ENCODE results near the gene GLT1D1. TPM values are rescaled to one million over a fixed set of nuclear protein-coding genes. Genes with fewer than 3 reads are reported as not detected.

GLT1D1 gene
- total RNA-seq, 1 experiment from 2014 or later, result not detected

DNA sequence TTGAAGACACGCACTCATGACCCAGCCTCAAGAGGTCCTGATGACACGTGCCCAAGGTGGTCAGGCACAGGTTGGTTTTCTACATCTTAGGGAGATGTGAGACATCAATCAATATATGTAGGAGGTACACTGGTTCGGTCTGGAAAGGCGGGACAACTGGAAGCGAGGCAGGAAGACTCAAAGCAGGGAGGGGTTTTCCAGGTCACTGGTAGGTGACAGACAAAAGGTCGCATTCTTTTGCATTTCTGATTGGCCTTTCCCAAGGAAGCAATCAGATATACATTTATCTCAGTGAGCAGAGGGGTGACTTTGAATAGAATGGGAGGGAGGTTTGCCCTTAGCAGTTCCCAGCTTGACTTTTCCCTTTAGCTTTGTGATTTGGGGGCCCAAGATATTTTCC, 38.6 kb downstream of the GLT1D1 start:
- Histone ChIP-seq H3K9ac (ENCODE audit: low read length) (no peak overlapping the region), H3K9me3 (ENCODE audit: control insufficient read depth in 1 of 2, insufficient read depth in 1 of 2, low read depth in 1 of 2, low read length in 2 of 2) (no peaks in the 10 kb centered on the region), H3K9me2 (ENCODE audit: insufficient read depth) (no peaks in the 10 kb centered on the region), H4K20me1 (ENCODE audit: insufficient read depth) (no peaks in the 10 kb centered on the region), H3K27me3 (ENCODE audit: insufficient read depth, low read length) (no peaks in the 10 kb centered on the region), H3K79me2 (ENCODE audit: insufficient read depth, low read length) (no peaks in the 10 kb centered on the region), H3K27ac (ENCODE audit: low read depth, low read length) (no peak overlapping the region), H3K4me1 (ENCODE audit: control insufficient read depth in 1 of 2, insufficient read depth in 2 of 2, low read length in 2 of 2) (no peaks in the 10 kb centered on the region), H3K4me3 (replicated peaks in 1 of 2; ENCODE audit: low read depth in 1 of 2, low read length in 2 of 2) (no peak overlapping the region), H2AFZ (ENCODE audit: low read depth, low read length, poor library complexity, severe bottlenecking) (no peak overlapping the region), H3K4me2 (ENCODE audit: low read length) (no peak overlapping the region), H3K36me3 (ENCODE audit: control insufficient read depth in 1 of 2, insufficient read depth in 2 of 2, low read length in 2 of 2) (no peaks in the 10 kb centered on the region)
- ChIA-PET CTCF (no interaction called here), POLR2A (no interaction called here), RAD21 (ENCODE audit: low non-redundant PET in 1 of 2, low total read pairs in 2 of 2, uncharacterized antibody in 2 of 2, unreplicated experiment in 2 of 2) (no interaction called here)
- TF ChIP-seq ELF1 (IDR thresholded peaks at IDR 0.05; ENCODE audit: borderline replicate concordance, low read depth), result no peak
- TF ChIP-seq ZNF274 (IDR thresholded peaks at IDR 0.05; ENCODE audit: low read depth, low read length), result no peak
- BruUV-seq (replicated peaks), result no TSS peak
- no peak for ATAC-seq
- no peak for DNase-seq (ENCODE audit: low read depth, low spot score)
- intact Hi-C loops (cut with micrococcal nuclease), result no loop called here

DNA sequence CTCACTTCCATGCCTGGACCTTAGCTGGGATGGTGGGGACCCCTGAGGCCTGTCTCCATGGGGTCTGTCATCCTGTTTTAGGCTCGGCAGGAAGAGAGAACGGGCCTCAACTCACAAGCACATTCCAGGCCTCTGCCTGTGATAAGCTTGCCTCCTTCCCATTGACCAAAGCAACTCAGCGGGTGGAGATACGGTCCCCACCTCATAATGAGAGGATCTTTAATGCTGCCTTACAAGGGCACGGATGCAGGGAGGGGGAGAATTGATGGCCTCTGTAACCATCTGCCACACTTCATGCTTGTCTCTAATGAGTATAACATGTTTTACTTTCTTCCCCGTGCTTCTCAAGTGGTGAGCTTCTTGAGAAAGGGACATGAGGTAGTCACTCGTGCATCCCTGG, 50.0 kb downstream of the GLT1D1 start:
- ChIA-PET POLR2A (no interaction called here), RAD21 (ENCODE audit: low non-redundant PET in 1 of 2, low total read pairs in 2 of 2, uncharacterized antibody in 2 of 2, unreplicated experiment in 2 of 2) (no interaction called here), CTCF (no interaction called here)
- Histone ChIP-seq H4K20me1 (ENCODE audit: insufficient read depth) (no peaks in the 10 kb centered on the region), H3K4me1 (ENCODE audit: control insufficient read depth in 1 of 2, insufficient read depth in 2 of 2, low read length in 2 of 2) (no peaks in the 10 kb centered on the region), H3K9ac (ENCODE audit: low read length) (no peak overlapping the region), H3K9me3 (ENCODE audit: control insufficient read depth in 1 of 2, insufficient read depth in 1 of 2, low read depth in 1 of 2, low read length in 2 of 2) (no peaks in the 10 kb centered on the region; a peak in 1 of 4 replicates), H3K4me2 (ENCODE audit: low read length) (no peak overlapping the region), H3K27me3 (ENCODE audit: insufficient read depth, low read length) (no peaks in the 10 kb centered on the region), H2AFZ (ENCODE audit: low read depth, low read length, poor library complexity, severe bottlenecking) (no peak overlapping the region), H3K36me3 (ENCODE audit: control insufficient read depth in 1 of 2, insufficient read depth in 2 of 2, low read length in 2 of 2) (no peaks in the 10 kb centered on the region), H3K79me2 (ENCODE audit: insufficient read depth, low read length) (no peaks in the 10 kb centered on the region), H3K9me2 (ENCODE audit: insufficient read depth) (no peaks in the 10 kb centered on the region), H3K4me3 (replicated peaks in 1 of 2; ENCODE audit: low read depth in 1 of 2, low read length in 2 of 2) (no peak overlapping the region), H3K27ac (ENCODE audit: low read depth, low read length) (no peak overlapping the region)
- BruUV-seq (replicated peaks), result no TSS peak
- ATAC-seq, result no peak
- no peak for DNase-seq (ENCODE audit: low read depth, low spot score)
- intact Hi-C loops (cut with micrococcal nuclease), result no loop called here
- TF ChIP-seq ZFX (IDR thresholded peaks at IDR 0.05), result no peak
- TF ChIP-seq RAD21 (IDR thresholded peaks at IDR 0.05; ENCODE audit: low read depth), result no peak
- TF ChIP-seq, protein P1, sequence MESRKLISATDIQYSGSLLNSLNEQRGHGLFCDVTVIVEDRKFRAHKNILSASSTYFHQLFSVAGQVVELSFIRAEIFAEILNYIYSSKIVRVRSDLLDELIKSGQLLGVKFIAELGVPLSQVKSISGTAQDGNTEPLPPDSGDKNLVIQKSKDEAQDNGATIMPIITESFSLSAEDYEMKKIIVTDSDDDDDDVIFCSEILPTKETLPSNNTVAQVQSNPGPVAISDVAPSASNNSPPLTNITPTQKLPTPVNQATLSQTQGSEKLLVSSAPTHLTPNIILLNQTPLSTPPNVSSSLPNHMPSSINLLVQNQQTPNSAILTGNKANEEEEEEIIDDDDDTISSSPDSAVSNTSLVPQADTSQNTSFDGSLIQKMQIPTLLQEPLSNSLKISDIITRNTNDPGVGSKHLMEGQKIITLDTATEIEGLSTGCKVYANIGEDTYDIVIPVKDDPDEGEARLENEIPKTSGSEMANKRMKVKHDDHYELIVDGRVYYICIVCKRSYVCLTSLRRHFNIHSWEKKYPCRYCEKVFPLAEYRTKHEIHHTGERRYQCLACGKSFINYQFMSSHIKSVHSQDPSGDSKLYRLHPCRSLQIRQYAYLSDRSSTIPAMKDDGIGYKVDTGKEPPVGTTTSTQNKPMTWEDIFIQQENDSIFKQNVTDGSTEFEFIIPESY (IDR thresholded peaks at IDR 0.05; ENCODE audit: extremely low read depth, insufficient replicate concordance, low read length), result no peak
- TF ChIP-seq POLR2AphosphoS5 (IDR thresholded peaks at IDR 0.05; ENCODE audit: low read depth, low read length), result no peak
- TF ChIP-seq, protein P2, sequence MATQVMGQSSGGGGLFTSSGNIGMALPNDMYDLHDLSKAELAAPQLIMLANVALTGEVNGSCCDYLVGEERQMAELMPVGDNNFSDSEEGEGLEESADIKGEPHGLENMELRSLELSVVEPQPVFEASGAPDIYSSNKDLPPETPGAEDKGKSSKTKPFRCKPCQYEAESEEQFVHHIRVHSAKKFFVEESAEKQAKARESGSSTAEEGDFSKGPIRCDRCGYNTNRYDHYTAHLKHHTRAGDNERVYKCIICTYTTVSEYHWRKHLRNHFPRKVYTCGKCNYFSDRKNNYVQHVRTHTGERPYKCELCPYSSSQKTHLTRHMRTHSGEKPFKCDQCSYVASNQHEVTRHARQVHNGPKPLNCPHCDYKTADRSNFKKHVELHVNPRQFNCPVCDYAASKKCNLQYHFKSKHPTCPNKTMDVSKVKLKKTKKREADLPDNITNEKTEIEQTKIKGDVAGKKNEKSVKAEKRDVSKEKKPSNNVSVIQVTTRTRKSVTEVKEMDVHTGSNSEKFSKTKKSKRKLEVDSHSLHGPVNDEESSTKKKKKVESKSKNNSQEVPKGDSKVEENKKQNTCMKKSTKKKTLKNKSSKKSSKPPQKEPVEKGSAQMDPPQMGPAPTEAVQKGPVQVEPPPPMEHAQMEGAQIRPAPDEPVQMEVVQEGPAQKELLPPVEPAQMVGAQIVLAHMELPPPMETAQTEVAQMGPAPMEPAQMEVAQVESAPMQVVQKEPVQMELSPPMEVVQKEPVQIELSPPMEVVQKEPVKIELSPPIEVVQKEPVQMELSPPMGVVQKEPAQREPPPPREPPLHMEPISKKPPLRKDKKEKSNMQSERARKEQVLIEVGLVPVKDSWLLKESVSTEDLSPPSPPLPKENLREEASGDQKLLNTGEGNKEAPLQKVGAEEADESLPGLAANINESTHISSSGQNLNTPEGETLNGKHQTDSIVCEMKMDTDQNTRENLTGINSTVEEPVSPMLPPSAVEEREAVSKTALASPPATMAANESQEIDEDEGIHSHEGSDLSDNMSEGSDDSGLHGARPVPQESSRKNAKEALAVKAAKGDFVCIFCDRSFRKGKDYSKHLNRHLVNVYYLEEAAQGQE (IDR thresholded peaks at IDR 0.05; ENCODE audit: low read depth), result no peak
- TF ChIP-seq TCF7L2 (IDR thresholded peaks at IDR 0.05; ENCODE audit: borderline replicate concordance, extremely low read depth, insufficient read depth, insufficient read length), result no peak
- no peak for TF ChIP-seq SRF (IDR thresholded peaks at IDR 0.05; ENCODE audit: low read depth)
- TF ChIP-seq YY1 (IDR thresholded peaks at IDR 0.05; ENCODE audit: extremely low read depth, insufficient replicate concordance, low read depth, low read length), result no peak
- TF ChIP-seq, protein P3, sequence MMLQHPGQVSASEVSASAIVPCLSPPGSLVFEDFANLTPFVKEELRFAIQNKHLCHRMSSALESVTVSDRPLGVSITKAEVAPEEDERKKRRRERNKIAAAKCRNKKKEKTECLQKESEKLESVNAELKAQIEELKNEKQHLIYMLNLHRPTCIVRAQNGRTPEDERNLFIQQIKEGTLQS (IDR thresholded peaks at IDR 0.05), result no peak
- TF ChIP-seq, protein P4, sequence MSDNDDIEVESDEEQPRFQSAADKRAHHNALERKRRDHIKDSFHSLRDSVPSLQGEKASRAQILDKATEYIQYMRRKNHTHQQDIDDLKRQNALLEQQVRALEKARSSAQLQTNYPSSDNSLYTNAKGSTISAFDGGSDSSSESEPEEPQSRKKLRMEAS (IDR thresholded peaks at IDR 0.05), result no peak
- TF ChIP-seq EZH2phosphoT487 (IDR thresholded peaks at IDR 0.05; ENCODE audit: borderline replicate concordance), result no peak
- no peak for TF ChIP-seq FOSL1 (IDR thresholded peaks at IDR 0.05; ENCODE audit: low read depth)
- no peak for TF ChIP-seq SP1 (IDR thresholded peaks at IDR 0.05; ENCODE audit: low read depth)
- no peak for TF ChIP-seq SIN3A (IDR thresholded peaks at IDR 0.05; ENCODE audit: low read depth)
- TF ChIP-seq ZNF274 (IDR thresholded peaks at IDR 0.05; ENCODE audit: low read depth, low read length), result no peak
